Inflammatory macrophage (primary cell): ENCODE results near the gene GUK1.

ENCODE experiments used
- DNase-seq, 2 donors: peaks; one replicate each; pipeline ENCODE4 v3.0.0-alpha.2; 2020 to 2022
- total RNA-seq, 18 experiments: gene quantifications; one replicate each; lab custom pipeline; 2026; ENCODE audit warnings: mixed read lengths in 6 of 18, inconsistent platforms in 2 of 18; lab: John Stamatoyannopoulos, UW

Gene GUK1
- 77.5 to 199 (median 103) reads per million in 18 experiments for total RNA-seq

GRCh38 chr1:228139931-228140723, at the start of gene GUK1:
TSS of gene GUK1 (plus strand) at chr1:228140279. CDS start at chr1:228140303, 24 bp downstream.
- peak; percentile 100 for DNase-seq

- DNase-seq = no peak
These were observed 49.4 kb upstream of the GUK1 start for GRCh38 chr1:228090613-228091081.

- no peak for DNase-seq
These were observed 49.0 kb upstream of the GUK1 start for GRCh38 chr1:228091084-228091483.

GRCh38 chr1:228092342-228093049, 47.6 kb upstream of the GUK1 start:
- no peak for DNase-seq

- DNase-seq = no peak
These were observed 46.8 kb upstream of the GUK1 start for GRCh38 chr1:228093050-228093906.

- no peak for DNase-seq
These were observed 45.6 kb upstream of the GUK1 start for GRCh38 chr1:228094432-228095016.

GRCh38 chr1:228095161-228095560, 44.9 kb upstream of the GUK1 start:
- no peak for DNase-seq

- peak; percentile 58 to 84 for DNase-seq
These were observed 44.1 kb upstream of the GUK1 start for GRCh38 chr1:228095938-228096337.

- DNase-seq = no peak
These were observed 43.4 kb upstream of the GUK1 start for GRCh38 chr1:228096416-228097332.

- no peak for DNase-seq
These were observed 42.6 kb upstream of the GUK1 start for GRCh38 chr1:228097333-228098081.

- no peak for DNase-seq
These were observed 41.7 kb upstream of the GUK1 start for GRCh38 chr1:228098323-228098931.

GRCh38 chr1:228099331-228099732, 40.7 kb upstream of the GUK1 start:
- no peak for DNase-seq

- DNase-seq = no peak
These were observed 39.1 kb upstream of the GUK1 start for GRCh38 chr1:228100822-228101613.

- no peak for DNase-seq
These were observed 38.5 kb upstream of the GUK1 start for GRCh38 chr1:228101614-228101993.

GRCh38 chr1:228101994-228102790, 37.9 kb upstream of the GUK1 start:
- peak in 1 of 2 donors; percentile 36 for DNase-seq

- peak; percentile 96 for DNase-seq
These were observed 37.1 kb upstream of the GUK1 start, which contains the start of gene C1orf35 for GRCh38 chr1:228102791-228103620. TSS of gene C1orf35 (minus strand) at chr1:228103325. CDS start at chr1:228103227, 98 bp downstream.
